HCT116 (cell line): ENCODE results near the gene SLC22A13.

ENCODE experiments used
- EZH2 ChIP-seq: fragments of 200-600 bp; sonication (generic); IDR thresholded peaks from 2 replicates; pipeline ENCODE4 v1.6.1; 2017; ENCODE audit warnings: antibody characterized with exemption, mixed run types
- TF ChIP-seq, protein P1 (sequence below), 3 experiments: fragments of 200-600 bp in 1 of 3; sonication (generic) in 1 of 3; IDR thresholded peaks in 2 of 3; conservative IDR thresholded peaks in 1 of 3; 2 replicates each; pipeline ENCODE4 v1.5.1; 2012 to 2017; ENCODE audit warnings: low read depth in 2 of 3, low read length in 2 of 3, antibody characterized with exemption in 1 of 3, borderline replicate concordance in 1 of 3, control low read depth in 1 of 3, mild to moderate bottlenecking in 1 of 3, mixed read lengths in 1 of 3, mixed run types in 1 of 3, moderate library complexity in 1 of 3; ENCODE audit not compliant: insufficient read depth in 1 of 3

DNA sequence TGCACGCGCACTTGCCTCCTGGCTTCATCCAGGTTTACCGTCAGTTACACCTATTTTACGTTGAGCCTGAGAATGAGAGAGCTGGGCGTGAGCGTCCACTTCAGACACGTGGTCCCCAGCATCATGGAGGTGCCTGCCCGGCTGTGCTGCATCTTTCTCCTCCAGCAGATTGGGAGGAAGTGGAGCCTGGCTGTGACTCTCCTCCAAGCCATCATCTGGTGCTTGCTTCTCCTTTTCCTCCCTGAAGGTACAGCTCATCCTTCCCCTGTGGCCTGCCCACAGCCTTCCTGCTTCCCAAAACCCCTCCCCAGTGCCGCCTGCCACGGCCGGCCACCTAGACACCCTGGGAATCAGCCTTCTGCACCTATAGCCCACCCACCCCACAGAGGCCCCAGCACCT, 48.1 kb downstream of the SLC22A13 start:
- TF ChIP-seq, protein P1, sequence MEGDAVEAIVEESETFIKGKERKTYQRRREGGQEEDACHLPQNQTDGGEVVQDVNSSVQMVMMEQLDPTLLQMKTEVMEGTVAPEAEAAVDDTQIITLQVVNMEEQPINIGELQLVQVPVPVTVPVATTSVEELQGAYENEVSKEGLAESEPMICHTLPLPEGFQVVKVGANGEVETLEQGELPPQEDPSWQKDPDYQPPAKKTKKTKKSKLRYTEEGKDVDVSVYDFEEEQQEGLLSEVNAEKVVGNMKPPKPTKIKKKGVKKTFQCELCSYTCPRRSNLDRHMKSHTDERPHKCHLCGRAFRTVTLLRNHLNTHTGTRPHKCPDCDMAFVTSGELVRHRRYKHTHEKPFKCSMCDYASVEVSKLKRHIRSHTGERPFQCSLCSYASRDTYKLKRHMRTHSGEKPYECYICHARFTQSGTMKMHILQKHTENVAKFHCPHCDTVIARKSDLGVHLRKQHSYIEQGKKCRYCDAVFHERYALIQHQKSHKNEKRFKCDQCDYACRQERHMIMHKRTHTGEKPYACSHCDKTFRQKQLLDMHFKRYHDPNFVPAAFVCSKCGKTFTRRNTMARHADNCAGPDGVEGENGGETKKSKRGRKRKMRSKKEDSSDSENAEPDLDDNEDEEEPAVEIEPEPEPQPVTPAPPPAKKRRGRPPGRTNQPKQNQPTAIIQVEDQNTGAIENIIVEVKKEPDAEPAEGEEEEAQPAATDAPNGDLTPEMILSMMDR (IDR thresholded peaks at IDR 0.05 in 2 of 3, conservative IDR thresholded peaks at IDR 0.05 in 1 of 3; ENCODE audit: borderline replicate concordance in 1 of 3, insufficient read depth in 1 of 3, low read depth in 2 of 3, low read length in 2 of 3): no peak
- TF ChIP-seq EZH2: no peak
